Peyer's patch (tissue), 4 donors: ENCODE data around the gene SGCB. TPM values are rescaled to one million over a fixed set of nuclear protein-coding genes. Genes with fewer than 3 reads are reported as not detected.
A peak's percentile ranks its signal among the peaks of the same experiment; 100 is the strongest.
"Not testable (repeated sequence)": the region's sequence is repeated elsewhere in the genome, so short reads cannot be mapped to it uniquely, and the experiment has no call there.

ENCODE experiments used
- DNase-seq, 3 donors: peaks; one replicate each; pipeline ENCODE4 v3.0.0-alpha.2; 2017 to 2019
- H3K27ac ChIP-seq, 4 donors: fragments of 200-600 bp; sonication (generic); one replicate each; pipeline ENCODE4 v1.5.1; 2016 to 2019
- H3K27me3 ChIP-seq, 2 donors: fragments of 200-600 bp; sonication (generic); one replicate each; pipeline ENCODE4 v1.5.1; 2019
- H3K36me3 ChIP-seq, 3 donors: fragments of 200-600 bp; sonication (generic); one replicate each; pipeline ENCODE4 v1.5.1; 2016 to 2019
- H3K4me1 ChIP-seq, 4 donors: fragments of 200-600 bp; sonication (generic); one replicate each; pipeline ENCODE4 v1.5.1; 2016 to 2019
- H3K4me3 ChIP-seq, 4 donors: fragments of 200-600 bp; sonication (generic); 1 replicate in 3 of 4; 2 replicates in 1 of 4; pipeline ENCODE4 v1.5.1; 2016 to 2019; ENCODE audit warnings: mild to moderate bottlenecking in 1 of 4
- H3K9me3 ChIP-seq, 4 donors: fragments of 200-600 bp; sonication (generic); one replicate each; pipeline ENCODE4 v1.5.1; 2016 to 2019; ENCODE audit warnings: mild to moderate bottlenecking in 1 of 4
- POLR2A ChIP-seq, 2 donors: fragments of 450-650 bp; IDR thresholded peaks; one replicate each; pipeline ENCODE4 v1.5.1; 2017; ENCODE audit warnings: antibody characterized with exemption in 2 of 2, mild to moderate bottlenecking in 2 of 2, moderate library complexity in 2 of 2
- total RNA-seq, 4 donors: library from RNA; depleted of rRNA; stranded (reverse); fragments of >200 nt; gene quantifications; one replicate each; pipeline ENCODE4 v1.1.0, GENCODE V29; 2016
- TF ChIP-seq, protein P1 (sequence below), 6 experiments: fragments of 450-650 bp in 4 of 6; fragments of 200-600 bp in 2 of 6; sonication (generic) in 1 of 6; IDR thresholded peaks; one replicate each; pipeline ENCODE4 v1.5.1; 2017 to 2019; ENCODE audit warnings: antibody characterized with exemption in 6 of 6, mild to moderate bottlenecking in 3 of 6, moderate library complexity in 1 of 6

Gene SGCB, protein sequence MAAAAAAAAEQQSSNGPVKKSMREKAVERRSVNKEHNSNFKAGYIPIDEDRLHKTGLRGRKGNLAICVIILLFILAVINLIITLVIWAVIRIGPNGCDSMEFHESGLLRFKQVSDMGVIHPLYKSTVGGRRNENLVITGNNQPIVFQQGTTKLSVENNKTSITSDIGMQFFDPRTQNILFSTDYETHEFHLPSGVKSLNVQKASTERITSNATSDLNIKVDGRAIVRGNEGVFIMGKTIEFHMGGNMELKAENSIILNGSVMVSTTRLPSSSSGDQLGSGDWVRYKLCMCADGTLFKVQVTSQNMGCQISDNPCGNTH
- 10 to 100 TPM; 13.0 to 33.8 (median 21.5) TPM for total RNA-seq

DNA sequence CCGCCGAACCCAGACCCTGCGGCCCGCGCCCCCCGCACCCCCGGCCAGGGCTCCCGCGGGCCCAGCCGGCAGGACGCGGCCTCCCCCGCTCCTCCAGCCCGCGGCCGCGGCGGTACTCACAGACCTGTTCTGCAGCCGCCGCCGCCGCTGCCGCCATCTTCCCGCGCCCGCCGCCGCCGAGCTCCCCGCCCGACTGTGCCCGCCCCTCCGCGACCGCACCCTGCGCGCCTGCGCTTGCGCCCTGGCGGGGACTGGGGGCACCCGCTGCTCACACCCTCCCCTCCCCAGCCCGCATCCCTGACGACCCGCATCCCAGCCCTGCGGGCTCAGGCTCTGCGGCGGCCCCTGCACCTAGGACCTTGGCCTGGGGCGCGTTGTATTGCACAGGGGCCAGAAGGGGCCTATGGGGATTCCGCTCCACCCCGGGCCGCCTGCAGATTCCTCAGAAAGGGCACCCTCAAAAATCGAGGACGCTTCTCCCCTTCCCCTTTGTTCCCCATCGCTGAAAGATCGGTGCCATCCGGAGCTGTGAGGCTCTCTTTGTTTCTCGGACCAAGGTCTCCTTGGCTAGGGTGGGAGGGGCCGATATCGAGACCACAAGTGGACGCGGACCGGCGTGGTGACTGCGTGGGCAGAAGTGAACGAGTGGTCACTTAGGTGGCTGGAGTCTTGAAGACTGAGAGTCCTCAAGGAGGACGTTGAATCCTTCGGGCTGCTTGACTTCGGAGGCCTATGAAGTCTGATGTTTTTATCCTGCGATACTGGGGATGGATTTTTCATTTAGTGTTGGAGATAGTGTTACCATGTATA is at the start of gene SGCB:
TSS of gene SGCB (minus strand) at position 197 of the 810 bp plus-strand sequence. CDS start at position 157, 40 bp downstream.
- peak within 1 kb of the TSS; percentile 78 to 92 (median 86) for H3K4me3 ChIP-seq
- DNase-seq: peak; percentile 46 to 77 (median 76)
- no peaks in the 10 kb centered on the region for H3K27me3 ChIP-seq
- H3K4me1 ChIP-seq: peaks cover 0 to 14% (median 2%) of the 10 kb centered on the region in 4 donors
- TF ChIP-seq, protein P1, sequence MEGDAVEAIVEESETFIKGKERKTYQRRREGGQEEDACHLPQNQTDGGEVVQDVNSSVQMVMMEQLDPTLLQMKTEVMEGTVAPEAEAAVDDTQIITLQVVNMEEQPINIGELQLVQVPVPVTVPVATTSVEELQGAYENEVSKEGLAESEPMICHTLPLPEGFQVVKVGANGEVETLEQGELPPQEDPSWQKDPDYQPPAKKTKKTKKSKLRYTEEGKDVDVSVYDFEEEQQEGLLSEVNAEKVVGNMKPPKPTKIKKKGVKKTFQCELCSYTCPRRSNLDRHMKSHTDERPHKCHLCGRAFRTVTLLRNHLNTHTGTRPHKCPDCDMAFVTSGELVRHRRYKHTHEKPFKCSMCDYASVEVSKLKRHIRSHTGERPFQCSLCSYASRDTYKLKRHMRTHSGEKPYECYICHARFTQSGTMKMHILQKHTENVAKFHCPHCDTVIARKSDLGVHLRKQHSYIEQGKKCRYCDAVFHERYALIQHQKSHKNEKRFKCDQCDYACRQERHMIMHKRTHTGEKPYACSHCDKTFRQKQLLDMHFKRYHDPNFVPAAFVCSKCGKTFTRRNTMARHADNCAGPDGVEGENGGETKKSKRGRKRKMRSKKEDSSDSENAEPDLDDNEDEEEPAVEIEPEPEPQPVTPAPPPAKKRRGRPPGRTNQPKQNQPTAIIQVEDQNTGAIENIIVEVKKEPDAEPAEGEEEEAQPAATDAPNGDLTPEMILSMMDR (IDR thresholded peaks at IDR 0.05): peak in 1 of 6 experiments; percentile 20
- TF ChIP-seq POLR2A (IDR thresholded peaks at IDR 0.05): no peak
- peak within 1 kb of the TSS; percentile 42 to 72 (median 70) for H3K27ac ChIP-seq
- no peaks in the 10 kb centered on the region for H3K9me3 ChIP-seq
- H3K36me3 ChIP-seq: no peaks in the 10 kb centered on the region

DNA sequence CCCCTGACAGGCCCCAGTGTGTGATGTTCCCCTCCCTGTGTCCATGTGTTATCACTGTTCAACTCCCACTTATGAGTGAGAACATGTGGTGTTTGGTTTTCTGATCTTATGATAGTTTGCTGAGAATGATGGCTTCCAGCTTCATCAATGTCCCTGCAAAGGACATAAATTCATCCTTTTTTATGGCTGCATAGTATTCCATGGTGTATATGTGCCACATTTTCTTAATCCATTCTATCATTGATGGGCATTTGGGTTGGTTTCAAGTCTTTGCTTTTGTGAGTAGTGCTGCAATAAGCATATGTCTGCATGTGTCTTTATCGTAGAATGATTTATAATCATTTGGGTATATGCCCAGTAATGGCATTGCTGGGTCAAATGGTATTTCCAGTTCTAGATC is 48.3 kb upstream of the SGCB start:
- H3K27me3 ChIP-seq, DNase-seq, H3K4me1 ChIP-seq, H3K4me3 ChIP-seq, H3K27ac ChIP-seq, H3K9me3 ChIP-seq, H3K36me3 ChIP-seq: not testable (repeated sequence)

DNA sequence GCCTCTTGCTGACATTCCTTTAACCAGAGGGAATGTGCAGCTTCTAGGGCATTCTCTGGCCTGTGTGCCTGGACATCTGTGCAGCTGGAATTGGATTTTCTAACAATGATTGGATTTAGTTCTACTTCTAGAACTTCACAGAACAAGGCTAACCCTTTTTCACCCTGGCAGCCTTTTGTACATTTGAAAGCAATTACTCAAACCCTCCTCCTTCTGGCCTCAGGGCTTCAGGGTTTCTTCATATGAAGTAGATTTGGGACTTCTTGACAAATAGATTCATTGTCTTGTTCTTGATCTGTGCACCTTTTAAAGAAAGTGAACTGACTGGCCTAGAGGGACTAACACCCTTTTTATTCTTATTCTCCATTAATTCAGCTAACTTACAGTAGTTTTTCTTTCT is 43.1 kb upstream of the SGCB start:
- no peak overlapping the region for H3K4me3 ChIP-seq
- no peaks in the 10 kb centered on the region for H3K27me3 ChIP-seq
- TF ChIP-seq POLR2A (IDR thresholded peaks at IDR 0.05): no peak
- TF ChIP-seq, protein P1 (IDR thresholded peaks at IDR 0.05): no peak
- no peaks in the 10 kb centered on the region for H3K4me1 ChIP-seq
- H3K9me3 ChIP-seq: no peaks in the 10 kb centered on the region
- no peak overlapping the region for H3K27ac ChIP-seq
- no peak for DNase-seq
- no peaks in the 10 kb centered on the region for H3K36me3 ChIP-seq

DNA sequence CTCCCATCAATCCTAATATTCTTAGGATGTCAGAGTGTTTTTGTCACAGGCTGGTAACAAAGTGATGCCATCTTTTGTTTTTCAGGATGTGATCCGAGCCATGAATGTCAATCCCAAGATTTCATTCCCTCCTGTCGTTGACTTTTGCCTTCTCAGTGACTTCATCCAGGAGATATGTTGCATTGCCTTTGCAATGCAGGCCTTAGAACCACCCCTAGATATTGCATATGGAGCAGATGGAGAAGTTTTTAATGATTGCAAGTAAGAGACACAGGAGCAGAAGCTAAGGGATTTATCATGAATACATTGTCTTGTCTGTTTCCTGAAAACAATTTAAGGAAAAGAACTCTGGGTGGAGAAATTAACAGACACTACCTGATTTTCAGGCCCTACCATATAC is 41.6 kb upstream of the SGCB start:
- H3K9me3 ChIP-seq: no peaks in the 10 kb centered on the region
- H3K27me3 ChIP-seq: no peaks in the 10 kb centered on the region
- no peak overlapping the region for H3K27ac ChIP-seq
- no peak overlapping the region for H3K4me3 ChIP-seq
- no peaks in the 10 kb centered on the region for H3K36me3 ChIP-seq
- DNase-seq: no peak
- no peaks in the 10 kb centered on the region for H3K4me1 ChIP-seq
- TF ChIP-seq POLR2A (IDR thresholded peaks at IDR 0.05): no peak
- TF ChIP-seq, protein P1 (IDR thresholded peaks at IDR 0.05): no peak

DNA sequence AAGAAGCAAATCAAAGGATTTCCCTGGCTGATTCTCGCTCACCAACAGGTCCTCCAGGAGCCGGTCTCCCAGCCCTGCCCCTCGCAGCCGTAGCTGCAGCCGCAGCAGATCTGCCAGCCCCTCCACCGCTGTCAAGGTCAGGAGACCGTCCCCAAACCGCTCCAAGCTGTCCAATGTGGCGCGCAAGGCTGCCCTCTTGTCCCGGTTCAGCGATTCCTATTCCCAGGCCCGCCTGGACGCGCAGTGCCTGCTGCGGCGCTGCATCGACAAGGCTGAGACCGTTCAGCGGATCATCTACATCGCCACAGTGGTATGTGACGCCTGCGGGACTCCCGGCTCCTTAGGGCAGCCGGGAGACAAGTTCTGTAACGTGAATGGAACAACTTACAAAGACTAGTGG is 38.6 kb upstream of the SGCB start:
- Histone ChIP-seq H3K9me3 (no peaks in the 10 kb centered on the region), H3K27me3 (no peaks in the 10 kb centered on the region), H3K4me1 (no peaks in the 10 kb centered on the region), H3K36me3 (no peaks in the 10 kb centered on the region), H3K27ac (no peak overlapping the region), H3K4me3 (no peak overlapping the region)
- no peak for DNase-seq
- TF ChIP-seq, protein P1 (IDR thresholded peaks at IDR 0.05): no peak
- TF ChIP-seq POLR2A (IDR thresholded peaks at IDR 0.05): no peak
